ENCODE measurements around the gene PTPRN2. TPM values are rescaled to one million over a fixed set of nuclear protein-coding genes. Genes with fewer than 3 reads are reported as not detected.

The PTPRN2 gene
- total and polyA plus RNA-seq, 2 of the 8 experiments (the other 6 are each of a cell fraction or from before 2014, with no cell fraction given) = 2.6 to 4.5 TPM

DNA sequence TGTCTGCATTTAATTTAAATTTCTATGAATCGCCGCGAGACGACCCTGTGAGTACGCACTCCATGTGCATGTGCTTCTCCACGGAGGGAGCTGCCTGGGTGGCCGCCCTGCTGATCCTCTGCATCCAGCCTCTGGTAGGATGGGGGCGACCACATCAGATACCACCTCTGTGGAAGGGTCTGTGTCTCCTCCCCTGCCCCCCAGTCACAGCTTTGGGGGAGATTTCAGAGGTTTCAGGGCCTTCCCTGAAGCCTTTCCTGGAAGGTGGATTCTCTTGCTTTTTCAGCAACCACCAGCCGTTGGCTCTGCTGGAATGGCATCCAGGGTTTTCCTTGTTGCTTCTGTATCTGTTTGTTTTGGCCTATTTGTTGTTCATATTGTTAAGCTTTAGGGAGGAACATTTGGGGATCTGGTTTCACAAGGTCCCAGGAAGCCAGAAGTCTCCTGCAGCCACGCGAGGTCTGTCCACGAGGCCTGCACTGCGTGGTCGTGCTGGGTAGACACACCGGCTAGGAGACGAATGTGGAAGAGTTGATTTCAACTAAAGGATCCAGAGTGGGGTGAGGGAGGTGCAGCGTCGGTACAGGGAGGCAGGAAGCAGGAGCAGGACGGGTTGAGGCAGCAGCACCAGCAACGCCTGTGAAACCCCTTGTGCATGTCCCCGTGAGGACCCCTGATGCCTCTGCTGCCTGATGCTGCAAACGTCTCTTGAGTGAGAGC, 329.1 kb downstream of the PTPRN2 start (continued):
- no peak for TF ChIP-seq USF2 (IDR thresholded peaks at IDR 0.05; ENCODE audit: low read length)

All from H1 (cell line).